Activated CD8-positive, alpha-beta memory T cell treated with anti-CD3 and anti-CD28 coated beads, Interleukin-2, amount 50 U/mL, for 24 hours (primary cell): ENCODE data around the gene WNT7A.

Experiments used
- DNase-seq: peaks from one replicate; pipeline ENCODE4 v3.0.0-alpha.2; 2020; ENCODE audit errors: extremely low read depth

WNT7A gene

DNA sequence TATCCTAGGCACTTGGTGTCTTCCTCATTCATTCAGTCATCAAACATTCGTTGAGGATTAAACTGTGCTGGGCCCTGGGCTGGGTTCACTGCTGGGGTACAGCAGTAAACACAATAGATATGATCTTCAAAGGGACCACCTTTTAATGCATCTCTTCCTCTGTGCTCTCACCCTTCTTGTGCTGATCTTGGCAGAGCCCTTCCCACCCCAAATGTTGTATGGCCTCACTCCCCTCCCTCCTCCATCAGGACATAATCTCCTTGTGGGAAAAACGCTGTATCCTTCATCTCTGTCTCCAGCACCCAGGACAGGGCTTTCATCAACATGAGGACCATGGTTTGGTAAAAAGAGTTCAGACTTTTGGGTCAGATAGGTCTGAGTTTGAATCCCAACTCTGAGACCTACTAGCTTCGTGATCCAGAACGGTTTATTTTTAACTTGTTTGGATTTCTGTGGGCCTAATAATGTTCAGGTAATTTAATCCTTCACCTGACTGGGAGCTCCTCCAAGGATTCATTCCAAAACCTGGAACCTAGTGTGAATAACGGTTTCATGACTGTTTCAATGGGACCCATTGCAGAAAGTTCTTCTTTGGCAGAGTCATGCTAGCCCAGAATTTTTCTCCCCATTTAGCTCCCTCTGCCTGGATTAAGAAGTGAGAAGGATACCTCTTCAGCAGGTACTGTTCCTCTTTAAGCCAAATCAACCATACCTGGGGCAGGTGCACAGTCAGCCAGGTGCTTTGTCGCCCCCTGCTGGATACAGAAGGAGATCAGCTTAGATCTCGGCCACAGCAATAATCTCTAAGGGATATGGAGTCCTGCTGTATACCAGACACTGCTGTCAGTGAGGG is 5.2 kb upstream of the WNT7A start:
- no peak for DNase-seq

DNA sequence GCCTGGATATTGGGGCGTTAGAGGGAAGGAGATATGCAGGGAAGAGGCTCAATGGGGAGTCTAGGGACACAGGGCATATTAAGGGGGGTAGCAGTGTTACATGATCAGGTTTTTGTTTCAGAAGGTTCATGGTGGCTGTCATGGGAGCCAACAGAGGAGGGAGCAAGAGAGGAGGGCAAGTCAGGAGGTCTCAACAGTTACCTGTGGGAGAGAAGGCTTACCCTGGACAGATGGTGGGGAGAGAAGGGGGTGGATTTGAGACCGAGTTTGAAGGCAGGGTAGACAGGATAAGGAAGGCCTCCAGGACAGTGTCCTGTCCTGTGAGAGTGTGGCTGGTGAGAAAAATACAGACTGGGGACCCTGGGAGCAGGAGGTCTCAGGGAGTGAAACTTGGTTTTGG is 3.8 kb upstream of the WNT7A start:
- no peak for DNase-seq

DNA sequence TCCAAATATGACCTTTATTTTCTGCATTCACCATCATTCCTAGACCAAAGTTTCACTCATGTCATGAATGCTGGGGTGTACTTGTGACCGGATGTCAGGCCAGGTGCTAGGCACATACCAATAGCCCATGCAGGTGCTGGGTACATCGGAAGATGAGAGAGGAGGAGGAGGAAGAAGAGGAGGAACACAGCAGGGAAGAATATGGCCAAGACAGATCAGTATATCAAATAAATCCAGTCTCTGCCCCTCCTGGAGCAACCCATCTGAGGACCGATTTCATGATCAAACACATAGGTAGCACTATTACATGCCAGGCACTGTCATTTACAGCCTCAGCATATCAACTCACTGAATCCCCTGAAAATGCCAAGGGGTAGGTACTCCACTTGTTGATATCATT is 3.0 kb upstream of the WNT7A start:
- DNase-seq: no peak

DNA sequence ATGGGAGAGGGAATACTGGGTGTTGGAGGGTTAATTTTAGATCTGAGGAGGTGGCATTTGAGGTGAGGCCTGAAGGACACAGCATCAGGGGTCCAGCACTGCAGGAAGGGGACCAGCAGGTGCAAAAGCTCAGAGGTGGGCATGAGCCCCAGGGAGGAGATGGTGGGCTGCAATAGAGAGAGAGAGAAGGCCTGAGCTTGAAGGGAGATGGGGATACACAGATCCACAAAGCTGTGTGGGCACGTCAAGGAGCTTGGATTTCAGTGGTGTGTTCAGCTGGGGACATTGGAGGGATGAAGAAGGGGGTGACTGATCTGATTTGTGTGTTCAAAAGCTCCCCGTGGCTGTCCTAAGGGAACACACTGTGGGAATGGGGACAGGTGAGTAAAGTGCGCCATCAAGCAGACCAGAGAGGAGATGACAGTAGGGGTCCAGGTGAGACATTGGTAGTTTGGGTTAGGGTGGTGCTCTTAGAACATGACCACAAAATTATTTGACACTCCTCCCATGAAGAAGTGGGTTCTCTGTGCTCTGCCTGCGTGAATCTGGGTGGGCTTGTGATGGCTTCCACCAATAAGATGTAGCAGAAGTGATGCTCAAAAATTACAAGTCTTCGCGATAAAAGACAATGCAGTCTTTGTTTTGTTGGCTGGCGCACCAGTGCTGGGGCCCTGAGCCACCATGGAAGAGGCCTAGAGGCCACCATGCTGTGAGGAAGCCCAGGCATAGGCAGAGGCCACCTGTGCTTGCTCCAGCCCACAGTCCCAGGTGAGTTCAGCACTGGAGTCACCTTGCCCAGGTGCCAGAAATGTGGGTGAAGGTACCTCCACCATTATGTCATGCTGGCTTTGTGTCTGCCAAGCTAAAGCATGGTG is 1.9 kb upstream of the WNT7A start:
- no peak for DNase-seq

DNA sequence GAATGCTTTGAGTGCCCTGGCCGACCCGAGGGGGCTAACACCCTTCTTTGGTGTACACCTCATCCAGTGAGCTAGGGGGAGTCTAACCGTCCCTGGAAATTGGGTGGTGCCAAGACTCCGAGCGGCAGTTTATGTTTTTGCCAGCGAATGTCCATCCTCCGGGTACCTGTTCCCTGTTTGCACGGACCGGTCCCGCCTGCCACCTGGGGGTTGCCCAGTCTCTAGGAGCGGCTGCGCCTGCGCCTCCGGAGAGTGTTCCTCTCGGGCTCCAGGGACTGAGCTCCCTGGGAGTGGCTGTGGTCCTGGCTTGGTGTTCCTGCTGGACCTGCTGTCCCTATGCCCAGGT is 913 bp upstream of the WNT7A start:
- no peak for DNase-seq

DNA sequence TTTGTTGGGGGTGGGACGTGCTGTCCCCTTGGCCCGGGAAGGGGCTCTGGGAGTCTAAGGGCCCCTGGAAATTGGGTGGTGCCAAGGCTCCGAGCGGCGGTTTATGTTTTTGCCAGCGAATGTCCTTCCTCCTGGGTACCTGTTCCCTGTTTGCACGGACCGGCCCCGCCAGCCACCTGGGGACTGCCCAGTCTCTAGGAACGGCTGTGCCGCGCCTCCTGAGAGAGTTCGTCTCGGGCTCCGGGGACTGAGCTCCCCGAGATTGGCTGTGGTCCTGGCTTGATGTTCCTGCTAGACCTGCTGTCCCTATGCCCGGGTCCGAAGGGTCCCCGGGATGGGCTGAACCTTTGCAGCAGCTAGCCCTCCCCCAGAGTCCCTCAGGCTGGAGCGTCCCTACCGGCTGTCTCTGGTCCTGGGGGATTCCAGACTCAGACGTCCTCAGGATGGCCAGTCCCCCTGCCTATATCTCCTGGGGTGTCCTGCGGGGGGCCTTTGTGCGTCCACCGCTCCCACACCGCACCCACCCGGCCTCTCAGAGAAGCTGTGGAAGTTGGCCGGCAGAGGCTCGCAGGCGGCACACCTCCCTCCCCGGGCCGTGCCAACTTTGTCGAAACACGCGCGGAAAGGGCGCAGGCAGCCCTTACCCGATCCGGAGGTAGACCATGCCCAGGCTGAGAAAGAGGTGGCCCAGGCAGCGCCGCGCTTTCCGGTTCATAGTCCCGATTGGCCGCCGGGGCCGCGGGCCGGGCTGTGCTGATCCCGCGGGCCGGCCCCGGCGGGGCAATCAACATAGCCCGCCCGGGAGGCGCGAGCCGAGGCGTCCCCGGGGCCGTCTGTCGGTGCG is 547 bp downstream of the WNT7A start:
- DNase-seq: no peak

DNA sequence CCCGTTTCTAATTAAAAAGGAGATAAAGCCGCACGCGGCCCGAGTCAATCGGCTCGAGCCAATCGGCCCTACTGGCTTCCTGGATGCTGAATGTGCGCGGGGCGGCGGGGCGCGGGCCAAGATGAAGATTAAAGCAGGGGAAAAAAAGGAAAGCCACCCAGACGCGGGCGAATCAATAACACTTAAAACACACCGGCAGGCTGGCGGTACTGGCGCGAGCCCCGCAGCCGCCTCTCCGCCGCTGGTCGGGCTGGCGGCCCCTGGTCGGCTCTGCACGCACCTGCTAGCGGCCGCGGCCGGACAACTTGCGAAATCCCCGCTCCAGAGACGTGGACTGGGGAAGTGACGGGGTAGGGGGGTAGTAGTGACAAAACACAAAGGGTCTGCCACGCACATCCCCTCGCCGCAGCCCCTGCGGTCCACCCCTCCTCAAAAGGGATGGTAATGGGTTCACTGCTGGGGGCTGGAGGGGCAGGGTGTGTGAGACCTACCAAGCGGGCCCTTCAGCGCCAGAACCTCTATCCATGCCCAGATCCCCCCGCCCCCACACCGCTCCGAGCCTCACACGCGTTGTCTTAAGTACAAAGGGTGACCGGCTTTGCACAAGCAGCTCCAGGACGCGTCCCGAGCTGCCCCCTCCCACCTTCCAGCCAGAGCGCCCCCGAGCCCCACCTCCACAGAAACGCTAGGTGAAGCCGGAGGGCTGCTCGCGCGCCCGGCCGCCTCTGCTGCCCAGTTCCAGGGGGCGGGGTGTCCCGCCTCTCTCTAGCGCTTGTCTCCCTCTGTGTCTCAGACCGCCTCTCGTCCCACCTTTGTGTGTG is 1.4 kb downstream of the WNT7A start:
- DNase-seq: no peak

DNA sequence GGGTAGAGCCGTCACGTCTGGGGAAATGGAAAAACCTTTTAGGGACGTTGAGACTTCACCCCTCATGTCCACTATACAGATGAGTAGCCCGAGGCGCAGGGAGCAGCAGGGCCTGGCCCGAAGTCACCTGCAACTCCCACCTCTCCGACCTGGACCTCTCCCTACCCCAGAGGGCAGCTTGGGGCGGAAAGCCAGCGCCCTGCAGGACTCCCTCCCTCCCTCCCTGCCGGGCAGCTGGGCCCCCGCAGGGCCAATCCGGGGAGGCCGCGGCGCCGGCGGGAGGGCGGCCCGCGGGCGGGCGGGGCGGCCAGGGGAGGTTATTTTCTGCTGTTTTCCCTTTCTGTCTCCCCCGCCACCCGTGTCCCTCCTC is 2.0 kb downstream of the WNT7A start:
- no peak for DNase-seq

DNA sequence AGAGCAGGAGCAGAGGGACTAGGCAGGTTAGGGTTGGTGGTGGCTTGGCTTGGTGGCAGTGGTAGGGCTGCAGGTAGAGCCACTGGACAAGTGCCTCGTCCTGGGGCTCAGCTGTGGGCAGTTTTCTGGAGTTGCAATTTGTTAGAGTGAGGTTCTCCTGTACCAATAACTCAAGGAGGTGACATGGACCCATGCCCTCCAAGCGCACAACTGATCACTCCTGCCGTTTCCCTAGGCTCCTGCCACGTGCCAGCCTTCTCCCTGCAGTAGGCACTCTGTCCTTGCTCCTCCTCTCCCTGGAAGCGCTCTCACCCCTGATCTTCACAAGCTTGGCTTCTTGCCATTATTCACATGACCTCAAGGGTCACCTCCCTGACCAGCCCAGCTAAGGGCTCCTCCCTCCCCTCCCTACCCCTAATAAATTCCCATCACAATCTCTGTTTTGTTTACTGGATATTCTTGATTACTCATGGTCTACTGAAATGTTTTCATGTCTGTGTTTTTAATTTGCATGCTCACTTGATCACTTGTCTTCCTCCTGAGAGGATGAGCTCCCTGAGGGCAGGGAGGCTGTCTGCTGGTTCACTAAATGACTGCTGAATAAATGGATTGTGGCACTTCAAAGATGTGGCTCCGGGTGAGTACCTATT is 3.3 kb downstream of the WNT7A start:
- no peak for DNase-seq

DNA sequence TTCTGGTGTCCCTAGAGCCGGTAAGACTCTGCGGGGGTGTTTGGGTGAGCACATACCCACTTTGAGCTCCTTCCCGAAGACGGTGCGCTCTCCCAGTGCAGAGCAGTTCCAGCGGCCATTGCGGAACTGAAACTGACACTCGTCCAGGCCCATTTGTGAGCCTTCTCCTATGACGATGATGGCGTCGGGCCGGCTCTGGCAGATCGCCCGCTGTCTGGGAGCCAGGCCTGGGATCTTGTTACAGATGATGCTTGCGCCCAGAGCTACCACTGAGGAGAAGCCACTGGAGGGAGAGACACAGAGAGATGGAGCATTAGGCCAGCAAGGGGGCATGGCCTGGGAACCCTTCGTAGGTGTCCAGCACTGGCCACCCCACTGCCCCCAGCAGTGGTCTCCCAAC is 5.0 kb downstream of the WNT7A start:
- DNase-seq: no peak

DNA sequence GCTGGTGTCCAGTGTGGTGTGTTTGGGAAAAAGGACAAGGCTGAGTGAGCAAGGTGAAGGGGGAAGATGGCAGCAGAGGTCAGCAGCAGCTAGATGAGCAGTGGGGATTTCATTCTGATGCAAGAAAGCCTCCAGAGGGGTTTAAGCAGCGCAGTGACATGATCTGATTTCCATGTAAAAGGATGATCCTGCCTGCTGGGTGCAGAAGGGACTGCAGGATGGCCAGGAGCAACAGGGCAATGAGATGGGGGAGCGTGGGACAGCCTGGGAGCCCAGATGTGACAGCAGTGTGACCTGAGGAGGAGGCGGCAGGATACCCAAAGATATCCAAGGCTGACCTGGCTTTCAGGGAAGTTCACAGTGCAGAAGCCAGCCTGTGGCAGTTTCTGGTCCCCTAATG is 6.1 kb downstream of the WNT7A start:
- no peak for DNase-seq

DNA sequence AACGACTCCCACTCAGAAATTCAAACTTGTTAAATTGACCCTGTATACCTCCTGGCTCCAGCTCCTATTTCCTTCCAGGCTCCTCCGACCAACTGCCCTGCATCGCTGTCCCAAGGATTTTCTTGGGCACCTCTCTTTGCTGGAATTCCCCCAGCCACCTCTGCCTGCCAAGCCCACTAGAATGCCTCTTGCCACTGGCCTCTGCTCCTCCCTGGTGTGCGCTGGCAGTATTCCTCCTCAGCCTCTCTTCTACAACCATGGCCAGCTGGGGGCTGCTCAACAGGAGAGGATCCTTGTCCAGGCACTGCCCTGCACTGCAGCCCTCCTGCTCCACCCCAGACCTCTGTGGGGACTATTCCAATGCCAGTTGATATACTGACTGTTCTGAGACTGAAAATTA is 7.4 kb downstream of the WNT7A start:
- DNase-seq: no peak

DNA sequence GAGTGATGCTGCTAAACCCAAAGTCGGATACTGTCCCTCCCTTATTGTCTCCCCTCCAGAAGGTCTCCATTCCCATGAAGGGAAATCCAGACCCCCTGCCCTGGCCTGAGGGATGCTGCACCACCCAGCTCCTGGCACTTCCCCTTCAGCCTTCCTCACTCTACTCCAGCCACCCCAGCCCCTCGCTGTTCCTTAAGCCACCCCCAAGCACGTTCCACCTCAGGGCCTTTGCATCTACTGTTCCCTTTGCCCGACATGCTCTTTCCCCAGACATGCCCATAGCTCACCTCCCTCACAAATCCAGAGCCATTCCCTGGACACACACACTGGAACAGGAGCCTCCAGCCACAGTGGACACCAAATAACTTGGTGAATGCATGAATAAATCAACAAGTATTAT is 8.1 kb downstream of the WNT7A start:
- DNase-seq: no peak

DNA sequence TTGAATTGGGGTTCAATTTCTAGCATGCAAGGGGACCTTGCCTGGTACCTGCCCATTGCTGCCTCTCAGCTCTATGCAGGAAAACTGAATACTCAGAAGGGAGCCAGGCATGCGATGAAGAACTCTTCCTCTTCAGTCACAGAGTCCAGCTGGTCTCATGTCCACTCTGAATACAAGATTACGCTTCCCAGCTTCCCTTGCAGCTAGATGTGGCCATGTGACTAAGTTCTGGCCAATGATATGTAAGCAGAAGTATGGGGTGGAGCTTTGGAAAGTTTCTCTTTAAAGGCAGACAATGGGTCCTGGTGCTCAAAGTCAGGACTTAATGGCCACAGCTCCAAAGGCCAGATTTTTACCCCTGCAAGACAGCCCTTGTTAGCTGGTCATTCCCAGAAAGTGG is 9.0 kb downstream of the WNT7A start:
- no peak for DNase-seq

DNA sequence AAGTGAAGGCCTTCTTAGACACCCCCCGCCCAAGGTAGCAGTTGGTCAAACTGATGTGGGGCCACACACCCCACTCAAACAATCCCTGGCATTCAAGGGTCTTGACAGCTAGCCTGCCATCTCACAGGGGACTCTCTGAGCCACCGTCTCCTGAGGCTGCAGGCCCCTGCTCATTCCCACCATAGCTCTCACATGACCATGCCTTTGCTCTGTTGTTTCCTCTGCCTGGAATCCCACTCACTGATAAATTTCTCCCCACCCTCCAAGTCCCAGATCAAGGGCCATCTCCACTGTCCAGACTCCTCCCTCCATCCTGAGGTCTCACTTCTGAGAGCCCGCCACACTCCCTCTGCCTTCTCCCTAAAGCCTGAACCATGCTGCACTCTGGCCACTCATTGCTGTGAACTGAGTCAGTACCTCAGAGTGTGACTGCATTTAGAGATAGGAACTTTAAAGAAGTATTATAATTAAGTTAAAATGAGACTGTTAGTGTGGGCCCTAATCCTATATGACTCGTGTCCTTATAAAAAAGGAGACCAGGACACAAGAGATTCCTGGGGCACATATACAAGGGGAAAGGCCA is 10.0 kb downstream of the WNT7A start:
- DNase-seq: no peak

DNA sequence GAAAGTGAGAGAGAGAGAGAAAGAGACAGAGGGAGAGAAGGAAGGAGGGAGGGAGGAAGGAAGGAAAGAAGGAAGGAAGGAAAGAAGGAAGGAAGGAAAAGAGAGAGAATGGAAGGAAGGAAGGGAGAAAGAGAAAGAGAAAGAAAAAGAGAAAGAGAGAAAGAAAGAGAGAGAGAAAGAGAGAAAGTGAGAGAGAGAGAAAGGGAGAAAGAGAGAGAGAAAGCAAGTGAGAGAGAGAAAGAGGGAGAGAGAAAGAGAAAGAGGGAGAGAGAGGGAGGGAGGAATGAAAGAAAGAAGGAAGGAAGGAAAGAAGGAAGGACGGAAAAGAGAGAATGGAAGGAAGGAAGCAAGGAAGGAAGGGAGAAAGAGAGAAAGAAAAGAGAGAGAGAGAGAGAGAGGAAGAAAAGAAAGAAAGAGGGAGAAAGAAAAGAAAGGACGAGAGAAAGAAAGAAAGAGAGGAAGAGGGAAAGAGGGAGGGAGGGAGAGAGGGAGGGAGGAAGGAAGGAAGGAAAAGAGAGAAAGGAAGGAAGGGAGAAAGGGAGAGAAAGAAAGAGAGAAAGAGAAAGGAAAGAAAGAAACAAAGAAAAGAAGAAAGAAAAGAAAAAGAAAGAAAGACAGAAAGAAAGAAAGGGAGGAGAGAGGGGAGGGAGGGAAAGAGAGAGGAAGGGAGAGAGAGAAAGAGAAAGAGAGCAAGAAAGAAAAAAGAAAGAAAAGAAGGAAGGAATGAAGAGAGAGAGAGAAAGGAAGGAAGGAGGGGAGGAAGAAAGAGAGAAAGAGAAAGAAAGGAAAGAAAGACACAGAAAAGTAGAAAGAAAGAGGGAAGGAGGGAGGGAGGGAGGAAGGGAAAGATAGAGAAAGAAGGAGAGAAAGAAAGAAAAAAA is 10.8 kb downstream of the WNT7A start:
- DNase-seq: no peak

DNA sequence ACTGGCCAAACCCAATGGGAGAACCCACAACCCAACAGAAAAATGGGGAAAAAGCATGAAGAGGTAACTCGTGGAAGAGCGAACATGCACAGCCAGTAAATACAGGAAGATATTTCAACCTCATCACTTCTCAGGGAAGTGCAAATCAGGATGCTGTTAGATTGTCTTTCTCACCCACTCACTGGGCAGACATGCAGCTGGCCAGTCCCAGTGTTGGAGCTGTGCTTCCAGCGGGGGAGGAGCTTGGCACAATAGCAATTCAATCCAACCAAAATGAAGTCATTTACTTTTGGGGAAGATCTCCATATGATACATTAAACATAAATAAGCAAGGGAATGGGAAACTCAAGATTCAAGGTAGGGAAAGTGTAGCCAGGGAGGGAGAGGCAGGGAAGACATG is 12.1 kb downstream of the WNT7A start:
- DNase-seq: no peak

DNA sequence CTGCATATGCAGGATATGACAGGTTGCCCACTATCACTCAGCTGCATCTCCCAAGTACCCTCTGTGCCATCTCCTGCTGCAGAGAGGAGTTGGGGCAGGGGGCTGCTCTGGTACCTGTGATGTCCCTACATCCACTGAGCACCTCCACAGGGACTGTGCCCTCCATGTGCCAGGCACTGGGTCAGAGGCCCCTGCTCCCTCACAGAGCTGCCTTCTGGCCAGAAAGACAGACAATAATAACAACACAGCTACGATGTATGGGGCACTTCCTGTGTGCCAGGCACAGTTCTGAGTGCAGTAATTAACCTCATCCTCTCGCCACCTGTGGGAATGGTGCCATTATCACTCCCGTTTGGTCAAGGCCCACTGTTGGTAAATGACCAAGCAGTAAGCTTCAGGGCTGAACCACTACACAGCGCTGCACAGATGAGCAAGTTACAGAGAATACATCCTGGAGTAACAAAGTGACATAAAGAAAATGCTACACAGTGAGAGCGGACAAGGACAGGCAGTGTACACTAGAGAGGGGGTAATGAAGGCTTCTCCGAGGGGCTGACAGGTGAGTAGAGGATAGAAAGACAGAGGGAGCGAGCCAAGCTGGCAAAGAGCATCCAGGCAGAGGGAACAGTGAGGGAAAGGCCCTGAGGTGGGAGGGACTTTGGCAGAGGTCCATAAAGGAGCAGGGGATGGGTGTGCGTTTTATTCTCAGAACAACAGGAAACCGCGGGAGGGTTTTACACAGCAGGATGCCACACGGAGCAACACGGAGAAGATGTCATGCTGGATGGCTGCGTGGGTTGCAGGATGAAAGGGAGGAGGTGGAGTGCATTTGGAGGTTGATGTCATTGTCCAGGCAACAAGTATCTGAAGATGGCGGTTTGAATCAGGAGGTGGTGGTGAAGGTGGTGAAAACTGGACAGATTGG is 13.6 kb downstream of the WNT7A start:
- no peak for DNase-seq

DNA sequence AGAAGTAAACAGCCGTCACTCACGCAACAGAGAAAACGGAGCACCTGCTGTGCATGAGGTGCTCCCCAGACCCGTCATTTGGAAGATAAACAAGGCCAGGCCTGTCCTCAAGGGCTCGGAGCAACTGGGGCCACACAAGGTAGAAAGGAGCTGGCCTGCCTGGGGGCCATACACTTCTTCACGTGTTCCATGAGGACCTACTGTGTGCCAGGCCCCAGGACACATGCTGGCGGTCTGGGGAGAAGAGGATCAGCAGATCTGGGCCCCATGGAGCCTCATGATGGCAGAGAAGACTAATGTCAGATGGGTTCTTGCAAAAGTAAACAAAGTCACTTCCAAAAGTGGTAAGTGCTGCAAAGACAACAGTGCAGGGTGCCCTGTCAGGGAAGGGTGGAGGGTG is 14.3 kb downstream of the WNT7A start:
- no peak for DNase-seq
